HG03159 (cell line): ENCODE measurements around the gene GIGYF1.

Source experiments
- ATAC-seq: cut with Tn5 transposase; IDR thresholded peaks from one replicate; pipeline ENCODE4 v1.9.1; 2021; ENCODE audit warnings: mild to moderate bottlenecking, moderate library complexity; ENCODE audit not compliant: unreplicated experiment

GIGYF1 gene

DNA sequence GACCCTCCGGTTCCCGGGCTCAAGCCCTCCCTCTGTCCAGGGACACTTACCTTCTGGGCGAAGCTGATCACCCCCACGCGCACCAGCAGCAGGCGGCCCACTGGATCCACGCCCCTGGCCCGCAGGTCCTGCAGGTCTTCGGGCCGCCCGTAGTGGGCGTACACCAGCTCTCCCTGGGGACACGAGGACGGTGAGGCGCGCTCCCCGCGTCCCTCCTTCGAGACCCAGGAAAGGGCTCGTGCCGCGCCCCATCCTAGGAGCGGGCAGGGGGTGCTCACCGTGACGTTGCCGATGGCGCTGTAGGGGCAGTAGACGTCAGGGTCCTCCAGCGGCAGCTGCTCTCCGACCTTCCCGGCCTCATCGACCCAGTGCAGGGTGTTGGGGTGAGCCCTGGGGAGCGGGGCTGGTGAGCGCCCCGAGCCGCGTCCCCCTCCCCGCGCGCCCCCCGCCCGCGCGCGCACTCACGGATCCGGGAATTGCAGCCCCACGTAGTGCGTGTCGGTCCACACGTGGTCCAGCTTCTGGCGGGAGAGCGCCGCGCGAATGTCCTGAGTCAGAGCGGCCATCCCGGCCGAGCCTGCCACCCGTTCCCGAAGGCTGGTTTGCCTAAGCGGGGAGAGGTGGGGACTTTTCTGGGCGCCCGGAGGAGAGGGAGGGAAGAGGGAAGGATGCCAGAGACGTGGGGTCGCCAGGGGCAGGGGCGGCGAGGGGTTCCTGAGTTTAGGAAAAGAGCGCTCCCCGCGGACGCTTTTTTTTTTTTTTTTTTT lies 60.9 kb downstream of the GIGYF1 start:
- ATAC-seq: peak; percentile 54

DNA sequence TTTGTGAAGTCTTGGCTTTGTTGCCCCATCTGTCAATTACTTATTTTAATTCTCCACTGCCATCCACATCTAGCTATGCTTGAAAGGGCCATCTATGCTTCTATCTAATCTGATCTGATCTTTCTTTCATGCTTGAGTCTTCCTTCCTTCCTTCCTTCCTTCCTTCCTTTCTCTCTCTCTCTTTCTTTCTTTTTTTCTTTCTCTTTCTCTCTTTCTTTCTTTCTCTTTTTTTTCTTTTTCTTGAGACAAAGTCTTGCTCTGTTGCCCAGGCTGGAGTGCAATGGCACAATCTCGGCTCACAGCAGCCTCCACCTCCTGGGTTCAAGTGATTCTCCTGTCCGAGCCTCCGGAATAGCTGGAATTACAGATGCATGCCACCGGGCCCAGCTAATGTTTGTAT lies 64.0 kb downstream of the GIGYF1 start:
- ATAC-seq: no peak
